ENCODE results near the gene MRTFA. TPM values are rescaled to one million over a fixed set of nuclear protein-coding genes. Genes with fewer than 3 reads are reported as not detected.

MRTFA gene
- total RNA-seq, 1 donor from 2014 or later: 68.4 TPM

- H3K27ac Mint-ChIP-seq (ENCODE audit: unreplicated experiment): no peak overlapping the region
- TF ChIP-seq CTCF (IDR thresholded peaks at IDR 0.05; ENCODE audit: unreplicated experiment): no peak
- H3K9me3 Mint-ChIP-seq (ENCODE audit: unreplicated experiment): no peaks in the 10 kb centered on the region
- no peak for DNase-seq (ENCODE audit: low spot score)
- no peak overlapping the region for H3K4me3 Mint-ChIP-seq (ENCODE audit: unreplicated experiment)
- H3K36me3 Mint-ChIP-seq (ENCODE audit: low read depth, unreplicated experiment): no peaks in the 10 kb centered on the region
- no peaks in the 10 kb centered on the region for H3K4me1 Mint-ChIP-seq (ENCODE audit: unreplicated experiment)
- no peaks in the 10 kb centered on the region for H3K27me3 Mint-ChIP-seq (ENCODE audit: unreplicated experiment)
Observed at GRCh38 chr22:40377931-40378330, 258.6 kb downstream of the MRTFA start.

DNA sequence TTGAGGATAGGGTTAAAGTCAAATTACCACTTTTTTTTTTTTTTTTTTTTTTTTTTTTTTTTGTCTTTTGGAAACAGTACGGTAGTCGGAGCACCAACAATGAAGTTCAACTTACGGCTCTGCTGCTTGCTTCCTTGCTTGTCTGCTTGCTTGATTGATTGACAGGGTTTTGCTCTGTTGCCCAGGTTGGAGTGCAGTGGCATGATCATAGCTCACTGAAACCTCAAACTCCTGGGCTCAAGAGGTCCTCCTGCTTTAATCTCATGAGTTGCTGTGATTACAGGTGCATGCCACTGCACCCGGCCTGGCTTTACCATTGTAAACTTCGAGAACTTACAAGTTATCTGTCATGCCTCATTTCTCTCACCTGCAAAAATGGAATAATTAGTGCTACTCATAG is 260.4 kb downstream of the MRTFA start:
- Mint-ChIP-seq H3K27me3 (ENCODE audit: unreplicated experiment) (no peaks in the 10 kb centered on the region), H3K4me1 (ENCODE audit: unreplicated experiment) (peaks cover 4% of the 10 kb centered on the region), H3K27ac (ENCODE audit: unreplicated experiment) (no peak overlapping the region), H3K9me3 (ENCODE audit: unreplicated experiment) (no peaks in the 10 kb centered on the region), H3K36me3 (ENCODE audit: low read depth, unreplicated experiment) (no peaks in the 10 kb centered on the region), H3K4me3 (ENCODE audit: unreplicated experiment) (no peak overlapping the region)
- no peak for TF ChIP-seq CTCF (IDR thresholded peaks at IDR 0.05; ENCODE audit: unreplicated experiment)
- no peak for DNase-seq (ENCODE audit: low spot score)

GRCh38 chr22:40374567-40374966 is 262.0 kb downstream of the MRTFA start:
- H3K4me1 Mint-ChIP-seq (ENCODE audit: unreplicated experiment): peaks cover 6% of the 10 kb centered on the region
- H3K36me3 Mint-ChIP-seq (ENCODE audit: low read depth, unreplicated experiment): no peaks in the 10 kb centered on the region
- no peak for DNase-seq (ENCODE audit: low spot score)
- no peak overlapping the region for H3K4me3 Mint-ChIP-seq (ENCODE audit: unreplicated experiment)
- TF ChIP-seq CTCF (IDR thresholded peaks at IDR 0.05; ENCODE audit: unreplicated experiment): no peak
- H3K9me3 Mint-ChIP-seq (ENCODE audit: unreplicated experiment): no peaks in the 10 kb centered on the region
- no peaks in the 10 kb centered on the region for H3K27me3 Mint-ChIP-seq (ENCODE audit: unreplicated experiment)
- H3K27ac Mint-ChIP-seq (ENCODE audit: unreplicated experiment): no peak overlapping the region

DNA sequence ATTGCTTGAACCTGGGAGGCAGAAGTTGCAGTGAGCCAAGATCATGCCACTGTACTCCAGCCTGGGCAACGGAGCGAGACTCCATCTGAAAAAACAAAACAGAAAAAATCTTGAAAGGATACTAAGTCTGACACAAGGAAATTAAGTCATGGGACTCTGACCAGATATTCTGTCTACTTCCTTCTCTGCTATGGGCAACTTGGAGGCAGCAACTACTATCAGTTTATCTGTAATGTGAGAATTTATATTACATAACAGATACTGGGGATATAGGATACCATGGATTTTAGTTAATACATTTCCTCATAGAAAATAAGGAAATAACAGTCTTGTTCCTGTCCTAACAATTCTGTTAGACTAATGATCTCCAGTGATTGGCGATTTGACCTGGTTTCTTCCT is 267.7 kb downstream of the MRTFA start:
- Mint-ChIP-seq H3K9me3 (ENCODE audit: unreplicated experiment) (no peaks in the 10 kb centered on the region), H3K4me1 (ENCODE audit: unreplicated experiment) (peaks cover 14% of the 10 kb centered on the region), H3K4me3 (ENCODE audit: unreplicated experiment) (no peak overlapping the region), H3K27ac (ENCODE audit: unreplicated experiment) (peak overlapping the region; percentile 49), H3K36me3 (ENCODE audit: low read depth, unreplicated experiment) (peaks cover 39% of the 10 kb centered on the region), H3K27me3 (ENCODE audit: unreplicated experiment) (no peaks in the 10 kb centered on the region)
- DNase-seq (ENCODE audit: low spot score): no peak
- no peak for TF ChIP-seq CTCF (IDR thresholded peaks at IDR 0.05; ENCODE audit: unreplicated experiment)

- H3K4me3 Mint-ChIP-seq (ENCODE audit: unreplicated experiment): no peak overlapping the region
- peaks cover 14% of the 10 kb centered on the region for H3K4me1 Mint-ChIP-seq (ENCODE audit: unreplicated experiment)
- H3K27ac Mint-ChIP-seq (ENCODE audit: unreplicated experiment): peak overlapping the region; percentile 49
Observed at GRCh38 chr22:40368016-40368415, 268.5 kb downstream of the MRTFA start.

More at GRCh38 chr22:40368016-40368415, 268.5 kb downstream of the MRTFA start:
- H3K9me3 Mint-ChIP-seq (ENCODE audit: unreplicated experiment): no peaks in the 10 kb centered on the region
- H3K36me3 Mint-ChIP-seq (ENCODE audit: low read depth, unreplicated experiment): peaks cover 46% of the 10 kb centered on the region
- no peak for TF ChIP-seq CTCF (IDR thresholded peaks at IDR 0.05; ENCODE audit: unreplicated experiment)
- H3K27me3 Mint-ChIP-seq (ENCODE audit: unreplicated experiment): no peaks in the 10 kb centered on the region
- no peak for DNase-seq (ENCODE audit: low spot score)
